Measurements from ENCODE around the gene SLITRK2.

The SLITRK2 gene

GRCh38 chrX:145848857-145849256 lies 31.2 kb downstream of the SLITRK2 start:
- no peak overlapping the region for H3K4me3 ChIP-seq (ENCODE audit: control insufficient read depth, low read depth, low read length)
- no peak for DNase-seq (ENCODE audit: low read depth)
- TF ChIP-seq, protein P1, sequence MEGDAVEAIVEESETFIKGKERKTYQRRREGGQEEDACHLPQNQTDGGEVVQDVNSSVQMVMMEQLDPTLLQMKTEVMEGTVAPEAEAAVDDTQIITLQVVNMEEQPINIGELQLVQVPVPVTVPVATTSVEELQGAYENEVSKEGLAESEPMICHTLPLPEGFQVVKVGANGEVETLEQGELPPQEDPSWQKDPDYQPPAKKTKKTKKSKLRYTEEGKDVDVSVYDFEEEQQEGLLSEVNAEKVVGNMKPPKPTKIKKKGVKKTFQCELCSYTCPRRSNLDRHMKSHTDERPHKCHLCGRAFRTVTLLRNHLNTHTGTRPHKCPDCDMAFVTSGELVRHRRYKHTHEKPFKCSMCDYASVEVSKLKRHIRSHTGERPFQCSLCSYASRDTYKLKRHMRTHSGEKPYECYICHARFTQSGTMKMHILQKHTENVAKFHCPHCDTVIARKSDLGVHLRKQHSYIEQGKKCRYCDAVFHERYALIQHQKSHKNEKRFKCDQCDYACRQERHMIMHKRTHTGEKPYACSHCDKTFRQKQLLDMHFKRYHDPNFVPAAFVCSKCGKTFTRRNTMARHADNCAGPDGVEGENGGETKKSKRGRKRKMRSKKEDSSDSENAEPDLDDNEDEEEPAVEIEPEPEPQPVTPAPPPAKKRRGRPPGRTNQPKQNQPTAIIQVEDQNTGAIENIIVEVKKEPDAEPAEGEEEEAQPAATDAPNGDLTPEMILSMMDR (IDR thresholded peaks at IDR 0.05; ENCODE audit: control insufficient read depth, insufficient read depth, low read depth, low read length, missing control alignments): no peak

DNA sequence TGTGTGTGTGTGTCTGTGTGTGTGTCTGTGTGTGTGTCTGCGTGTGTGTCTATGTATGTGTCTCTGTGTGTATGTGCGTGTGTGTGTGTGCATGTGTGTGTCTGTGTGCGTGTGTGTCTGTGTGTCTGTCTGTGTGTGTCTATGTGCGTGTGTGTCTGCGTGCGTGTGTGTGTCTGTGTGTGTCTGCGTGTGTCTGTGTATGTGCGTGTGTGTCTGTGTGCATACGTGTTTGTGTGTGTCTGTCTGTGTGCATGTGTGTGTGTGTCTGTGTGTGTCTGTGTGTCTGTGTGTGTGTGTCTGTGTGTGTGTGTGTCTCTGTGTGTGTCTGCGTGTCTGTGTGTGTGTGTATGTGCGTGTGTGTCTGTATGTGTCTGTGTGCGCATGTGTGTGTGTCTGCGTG lies 35.6 kb downstream of the SLITRK2 start:
- DNase-seq (ENCODE audit: low read depth): no peak
- TF ChIP-seq, protein P1 (IDR thresholded peaks at IDR 0.05; ENCODE audit: control insufficient read depth, insufficient read depth, low read depth, low read length, missing control alignments): no peak
- H3K4me3 ChIP-seq (ENCODE audit: control insufficient read depth, low read depth, low read length): no peak overlapping the region

DNA sequence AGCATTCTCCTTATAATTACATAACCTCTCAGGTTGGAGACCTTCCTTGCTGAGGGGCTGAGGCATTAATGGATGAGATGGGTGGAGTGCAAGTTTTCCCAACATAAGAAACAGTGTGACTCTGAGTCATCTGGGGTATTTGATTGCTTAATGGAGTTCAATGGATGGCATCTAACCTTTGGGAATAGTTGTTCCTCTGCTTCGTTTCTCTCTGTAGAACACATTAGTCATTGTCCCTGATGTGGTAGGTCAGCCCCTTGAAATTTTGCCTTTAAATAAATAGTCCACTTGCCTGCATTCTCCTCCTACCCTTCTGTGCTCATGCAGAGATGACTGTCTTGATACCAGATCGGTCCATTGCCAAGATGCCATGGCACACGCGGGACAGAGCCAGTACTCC lies 38.6 kb downstream of the SLITRK2 start:
- H3K4me3 ChIP-seq (ENCODE audit: control insufficient read depth, low read depth, low read length): no peak overlapping the region
- TF ChIP-seq, protein P1 (IDR thresholded peaks at IDR 0.05; ENCODE audit: control insufficient read depth, insufficient read depth, low read depth, low read length, missing control alignments): no peak
- DNase-seq (ENCODE audit: low read depth): no peak

- H3K4me3 ChIP-seq (ENCODE audit: control insufficient read depth, low read depth, low read length): no peak overlapping the region
- no peak for DNase-seq (ENCODE audit: low read depth)
- TF ChIP-seq, protein P1 (IDR thresholded peaks at IDR 0.05; ENCODE audit: control insufficient read depth, insufficient read depth, low read depth, low read length, missing control alignments): no peak
These were observed 44.2 kb downstream of the SLITRK2 start for GRCh38 chrX:145861818-145862217.

GRCh38 chrX:145865082-145865481 lies 47.5 kb downstream of the SLITRK2 start:
- DNase-seq (ENCODE audit: low read depth): no peak
- H3K4me3 ChIP-seq (ENCODE audit: control insufficient read depth, low read depth, low read length): no peak overlapping the region
- TF ChIP-seq, protein P1 (IDR thresholded peaks at IDR 0.05; ENCODE audit: control insufficient read depth, insufficient read depth, low read depth, low read length, missing control alignments): no peak

Measured in AG09309 (cell line).